HG02938 (cell line): ENCODE measurements around the gene GCNT4.

Source experiments
- ATAC-seq: cut with Tn5 transposase; IDR thresholded peaks from one replicate; pipeline ENCODE4 v1.9.1; 2021; ENCODE audit warnings: mild to moderate bottlenecking, moderate library complexity; ENCODE audit not compliant: unreplicated experiment

The GCNT4 gene

DNA sequence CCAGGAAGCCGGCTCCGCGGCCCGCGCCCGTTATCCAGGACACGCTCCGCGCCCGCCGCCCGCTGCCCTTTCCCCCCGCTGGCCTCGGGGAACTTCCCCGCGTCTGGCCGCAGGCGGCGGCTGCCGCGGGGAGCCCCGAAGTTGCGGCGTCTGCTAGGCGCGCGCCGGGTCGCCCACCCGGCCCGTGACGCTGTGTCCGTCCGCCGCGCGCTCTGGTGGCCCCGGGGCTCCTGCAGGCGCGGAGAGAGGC, 621 bp upstream of the GCNT4 start:
- no peak for ATAC-seq

DNA sequence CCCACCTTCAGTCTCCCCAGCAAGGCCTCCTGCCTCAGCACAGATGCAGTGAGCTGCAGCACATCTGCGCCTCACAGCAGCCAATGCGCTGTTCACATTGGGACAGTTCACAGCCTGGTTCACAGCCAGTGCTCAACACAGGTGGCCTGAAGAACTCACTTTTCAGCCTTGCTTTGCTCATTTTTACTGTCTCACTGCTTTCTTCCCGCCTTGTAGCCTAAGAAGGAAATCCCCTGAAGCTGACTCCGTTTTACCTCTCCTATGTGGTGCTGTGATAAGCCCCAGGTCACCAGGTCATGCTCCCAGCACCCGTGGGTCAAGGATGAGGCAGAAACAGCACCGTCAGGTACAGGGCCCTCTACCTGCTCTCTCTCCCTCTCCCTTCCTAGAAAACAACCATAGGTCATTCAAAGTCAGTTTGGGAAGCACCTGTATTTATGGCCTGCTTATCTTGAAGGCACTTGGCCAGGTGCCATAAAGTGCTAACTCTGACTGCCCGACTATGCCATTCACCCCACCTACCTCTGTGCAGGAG, 1.1 kb downstream of the GCNT4 start:
- no peak for ATAC-seq

DNA sequence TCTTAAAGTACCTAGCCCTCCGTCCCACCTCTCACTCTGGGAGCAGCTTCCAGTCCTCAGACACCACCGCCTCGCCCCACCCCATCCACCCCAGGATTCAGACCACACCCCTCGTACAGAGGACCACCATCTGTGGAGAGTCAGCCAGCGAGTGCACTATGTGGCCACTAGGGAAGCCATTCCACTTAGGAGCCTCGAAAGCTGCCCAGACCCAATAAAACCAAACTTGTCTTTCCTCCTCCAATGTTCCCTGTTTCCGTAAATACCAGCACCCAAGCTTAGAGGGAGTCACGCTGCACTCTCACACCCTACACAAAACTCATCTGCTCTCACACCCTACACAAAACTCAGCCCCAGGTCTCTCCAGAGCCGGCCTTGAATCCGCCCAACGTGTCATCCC, 1.9 kb downstream of the GCNT4 start:
- ATAC-seq = no peak

DNA sequence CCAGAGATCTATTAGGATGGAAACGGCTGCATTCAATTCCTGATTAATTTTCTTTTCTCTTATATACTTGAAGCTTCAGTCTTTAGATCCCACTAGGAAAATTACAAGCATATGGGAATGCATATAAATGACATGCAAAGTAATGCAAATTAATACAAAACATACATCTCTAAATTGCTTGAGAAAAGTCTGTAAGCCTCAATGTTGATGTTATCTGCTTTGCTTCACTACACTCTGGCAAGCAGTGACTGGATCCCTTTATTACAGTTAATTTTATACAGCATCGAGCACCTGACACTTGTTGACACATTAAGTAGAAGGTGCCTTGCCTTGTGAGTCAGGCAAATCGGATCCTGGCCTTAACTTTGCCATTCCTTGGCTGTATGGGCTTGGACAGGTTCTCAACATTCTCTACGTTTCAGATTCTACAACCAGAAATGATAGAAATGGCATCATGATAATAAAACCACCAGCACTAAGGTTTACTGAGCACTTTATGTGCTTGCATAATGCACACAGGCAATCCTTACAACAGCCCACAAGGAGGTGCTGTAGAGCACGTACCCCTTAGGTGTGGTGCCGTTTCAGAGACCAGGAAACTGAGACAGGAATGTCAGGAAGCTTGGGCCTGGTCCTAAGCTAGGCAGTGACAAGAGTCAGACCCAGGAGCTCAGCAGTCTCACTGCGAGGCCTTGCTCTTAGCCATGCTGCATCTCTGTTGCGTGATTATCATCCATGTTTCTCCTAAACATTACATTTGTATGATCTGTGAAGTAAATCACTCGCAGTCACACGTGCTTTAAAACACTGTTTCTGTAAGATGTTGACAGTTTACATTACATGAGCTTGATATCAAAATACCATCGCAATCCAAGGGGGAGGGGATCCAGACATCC, 2.7 kb downstream of the GCNT4 start:
- ATAC-seq = no peak

DNA sequence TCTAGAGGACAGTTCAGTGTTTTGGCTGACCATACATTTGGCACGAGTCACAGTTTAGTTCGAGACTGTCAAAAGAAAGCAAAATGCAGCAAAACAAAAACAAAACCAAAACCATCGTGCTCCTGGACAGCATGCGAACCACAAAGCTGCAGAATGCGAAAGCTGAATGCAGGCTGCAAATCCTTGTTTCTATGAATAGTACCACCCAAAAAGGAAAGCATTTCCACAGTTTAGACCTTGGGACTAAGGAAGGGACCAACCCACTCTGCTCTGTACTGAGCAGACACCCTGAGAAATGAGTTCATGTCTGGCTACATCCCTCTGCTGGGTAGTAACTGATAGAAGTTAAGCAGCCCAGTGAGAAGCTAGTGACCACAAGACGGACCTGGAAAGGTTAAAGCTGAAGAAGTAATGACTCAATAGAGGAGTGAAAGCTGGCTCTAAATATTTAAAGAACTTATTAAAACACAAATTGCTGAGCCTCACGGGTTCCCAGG, 3.9 kb downstream of the GCNT4 start:
- ATAC-seq = peak; percentile 57

DNA sequence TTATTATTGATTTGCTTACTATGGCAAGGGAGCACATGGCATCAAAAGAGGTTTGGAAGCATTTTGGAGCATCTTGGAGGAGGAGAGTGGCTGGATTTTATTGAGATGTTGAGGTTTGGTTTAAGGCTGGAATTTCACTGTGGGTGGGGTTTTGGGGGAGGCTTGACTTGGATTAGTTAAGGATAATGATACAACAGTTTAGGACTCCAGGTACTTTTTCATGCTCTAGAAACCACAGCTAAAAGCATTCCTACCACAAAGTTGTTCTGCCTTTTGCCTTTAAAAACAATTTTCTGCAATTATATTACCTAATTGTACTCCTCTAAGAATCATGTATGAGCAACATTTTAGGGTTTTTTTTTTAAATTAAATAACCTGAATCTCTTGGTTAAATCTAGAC, 5.0 kb downstream of the GCNT4 start:
- ATAC-seq = no peak

DNA sequence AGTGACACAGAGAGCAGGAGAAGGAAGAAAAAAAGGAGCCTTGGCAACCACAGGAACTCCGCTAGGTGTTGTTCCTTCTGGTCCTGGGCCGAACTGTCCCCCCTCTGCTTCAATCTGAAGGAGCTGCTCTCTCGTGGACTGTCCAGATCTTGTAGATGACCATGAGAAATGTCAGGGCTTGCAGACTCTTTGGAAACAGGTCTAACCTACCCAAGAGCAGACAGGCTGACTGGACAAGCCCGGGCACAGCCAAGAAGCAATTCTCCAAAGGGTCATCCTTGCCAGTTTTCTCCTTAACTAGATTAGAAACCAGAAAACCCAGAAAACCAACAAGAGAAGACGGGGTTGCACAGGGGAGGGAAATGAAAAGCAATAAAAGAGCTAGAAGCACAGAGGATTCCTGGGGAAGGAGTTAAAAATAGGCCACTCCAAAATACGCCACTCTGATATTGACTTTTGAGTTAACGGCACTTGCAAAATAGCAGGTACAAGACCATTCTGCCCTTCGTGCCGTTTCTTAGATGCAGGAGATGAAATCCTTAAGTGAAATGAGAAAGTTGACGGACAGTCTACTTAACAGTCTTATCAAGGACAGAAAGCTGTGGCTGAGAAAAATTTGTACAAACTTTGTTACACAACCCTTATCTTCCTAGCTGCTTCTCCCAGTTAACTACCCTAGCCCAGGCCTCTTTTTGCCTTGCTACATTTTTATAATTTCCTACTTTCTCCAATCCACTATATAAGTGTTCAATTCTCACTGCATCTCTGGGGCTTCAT, 5.8 kb downstream of the GCNT4 start:
- no peak for ATAC-seq

DNA sequence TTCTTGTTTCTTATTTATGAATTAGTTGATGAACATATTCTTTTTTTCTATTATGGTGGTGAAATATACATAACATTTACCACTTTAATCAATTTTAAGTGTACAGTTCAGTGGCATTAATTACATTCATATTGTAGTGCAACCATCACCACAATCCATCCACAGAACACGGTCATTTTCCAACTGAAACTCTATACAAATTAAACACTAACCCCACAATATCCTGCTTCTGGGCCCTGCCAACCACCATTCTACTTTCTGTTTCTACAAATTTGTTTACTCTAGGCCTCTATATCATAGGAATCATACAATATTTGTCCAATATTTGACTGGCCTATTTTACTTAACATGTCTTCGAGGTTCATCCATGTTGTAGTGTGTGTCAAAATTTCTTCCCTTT, 7.3 kb downstream of the GCNT4 start:
- ATAC-seq = no peak

DNA sequence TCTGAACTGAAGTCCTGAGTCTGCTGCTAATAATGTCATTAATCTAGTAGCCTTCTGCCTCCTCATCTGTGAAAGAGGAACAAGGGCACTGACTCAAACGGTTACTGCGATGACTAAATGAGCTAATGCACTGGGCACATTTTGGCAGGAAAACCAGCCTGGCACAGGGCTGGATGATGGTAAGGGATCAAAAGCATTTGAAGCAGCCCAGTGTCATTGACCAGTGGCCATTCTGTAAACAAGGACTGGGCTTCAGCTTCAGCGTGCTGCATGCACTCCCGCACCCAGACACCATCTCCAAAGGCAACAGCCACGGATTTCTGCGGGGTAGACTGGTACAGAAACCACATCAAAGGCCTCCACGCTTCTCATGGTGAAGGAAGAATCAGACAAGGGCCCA, 8.0 kb downstream of the GCNT4 start:
- no peak for ATAC-seq

DNA sequence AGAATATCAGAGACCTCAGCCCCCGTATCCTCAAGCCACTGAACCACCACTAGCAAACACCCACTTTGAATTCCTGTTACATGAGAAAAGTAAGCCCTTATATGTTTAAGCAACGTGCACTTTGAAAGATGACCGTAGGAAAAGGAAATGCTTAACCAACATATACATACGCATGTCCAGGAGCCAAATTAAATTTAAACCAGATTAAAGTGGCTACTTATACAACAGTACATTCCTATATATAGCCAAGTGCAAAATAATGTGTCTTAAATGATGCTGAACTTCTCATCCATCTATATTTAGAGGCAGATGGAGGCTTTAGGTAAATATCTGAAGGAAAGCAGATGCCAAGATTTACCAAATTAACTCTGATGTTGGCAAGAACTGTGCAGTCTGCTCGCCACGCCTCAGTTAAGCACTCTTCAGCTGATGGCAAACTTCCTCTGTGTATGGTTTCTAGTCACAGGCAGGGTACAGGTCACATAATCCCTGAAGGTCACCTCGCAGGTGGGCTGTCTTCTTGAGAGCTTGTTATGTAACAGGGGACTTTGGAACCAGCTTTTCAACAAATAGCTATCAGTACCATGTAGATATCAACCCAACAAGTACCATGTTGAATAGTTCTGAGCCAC, 8.6 kb downstream of the GCNT4 start:
- ATAC-seq = no peak

DNA sequence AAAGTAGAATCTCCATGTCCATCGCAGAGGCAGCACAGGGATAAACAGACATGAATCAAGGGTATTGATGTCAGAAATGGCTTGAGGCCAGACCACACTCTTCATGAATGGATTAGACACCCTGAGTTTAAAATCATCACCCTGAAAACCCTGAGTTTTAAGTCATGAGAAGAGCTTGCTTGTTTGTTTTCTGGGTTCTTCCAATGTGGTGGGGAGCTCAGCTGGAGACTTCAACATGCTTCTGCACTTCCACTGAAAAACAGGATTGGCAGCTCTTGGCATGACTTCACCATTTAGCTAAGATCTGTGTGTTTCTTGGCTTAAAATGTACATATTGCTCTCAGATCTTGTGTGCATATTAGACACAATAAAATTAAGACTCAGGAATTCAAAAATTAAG, 9.8 kb downstream of the GCNT4 start:
- ATAC-seq = no peak

DNA sequence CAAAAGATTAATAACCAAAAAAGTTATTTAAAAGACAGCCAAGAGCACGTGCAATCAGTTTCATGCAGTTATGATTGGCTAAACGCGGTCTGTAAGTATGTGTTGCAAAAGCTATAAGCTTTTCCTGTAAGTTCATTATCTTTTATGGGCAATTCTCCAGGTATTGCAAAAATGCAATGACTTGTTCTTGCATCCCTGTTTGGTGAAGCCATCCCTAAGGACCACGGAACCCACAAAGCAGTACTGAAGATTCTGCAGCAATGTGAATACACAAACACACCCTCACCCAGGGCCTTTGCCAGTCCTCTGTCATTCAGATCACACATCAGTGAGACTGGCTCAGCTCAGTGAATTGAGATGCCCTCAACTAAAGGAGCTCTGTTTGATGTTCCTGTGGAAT, 11.4 kb downstream of the GCNT4 start:
- no peak for ATAC-seq

DNA sequence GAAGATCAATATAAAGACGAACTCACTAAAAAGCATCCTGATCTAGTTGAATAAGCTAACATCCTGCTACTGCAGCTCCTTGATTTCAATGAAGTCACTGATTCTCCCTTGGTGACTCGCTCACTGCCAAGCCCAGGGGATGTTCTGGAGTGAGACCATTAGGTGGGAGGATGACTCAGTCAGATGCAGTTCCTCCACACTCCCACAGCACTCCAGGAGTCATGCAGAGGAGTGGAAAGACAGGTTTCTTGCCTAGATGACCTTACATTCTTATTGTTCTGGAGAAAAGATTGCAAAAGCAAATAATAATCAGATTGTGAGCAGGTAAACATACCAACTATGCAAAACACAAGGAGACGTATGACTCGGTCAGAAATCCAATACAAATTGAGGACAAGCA, 15.3 kb downstream of the GCNT4 start:
- no peak for ATAC-seq

DNA sequence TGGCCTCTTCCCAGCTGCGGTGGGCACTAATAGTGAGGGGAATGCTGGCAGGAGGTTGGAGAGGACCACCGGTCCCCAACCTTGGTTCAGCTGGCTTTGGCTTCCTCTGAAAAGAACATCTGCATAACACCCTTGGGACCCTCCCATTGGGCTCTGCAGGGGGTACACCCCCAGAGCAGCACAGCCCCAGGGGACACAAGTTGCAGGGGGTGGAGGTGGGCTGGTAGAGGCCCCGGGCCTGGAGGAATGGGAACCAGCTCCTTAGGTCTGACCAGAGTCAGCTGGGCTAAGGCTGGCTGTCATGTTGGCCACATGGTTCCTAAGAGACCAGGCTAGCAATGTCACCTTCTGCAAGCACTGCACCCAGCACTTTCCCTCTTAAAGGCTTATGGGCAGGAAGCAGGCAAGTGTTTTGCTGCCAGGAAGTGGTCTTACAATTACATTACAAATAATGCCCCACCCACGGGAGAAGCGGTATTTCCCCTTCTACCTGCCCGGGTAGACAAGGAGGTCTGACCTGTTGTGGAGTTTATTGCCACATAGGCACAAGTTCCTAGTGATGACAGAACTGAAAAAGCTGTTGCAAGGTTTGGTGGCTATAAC, 18.1 kb downstream of the GCNT4 start:
- no peak for ATAC-seq

DNA sequence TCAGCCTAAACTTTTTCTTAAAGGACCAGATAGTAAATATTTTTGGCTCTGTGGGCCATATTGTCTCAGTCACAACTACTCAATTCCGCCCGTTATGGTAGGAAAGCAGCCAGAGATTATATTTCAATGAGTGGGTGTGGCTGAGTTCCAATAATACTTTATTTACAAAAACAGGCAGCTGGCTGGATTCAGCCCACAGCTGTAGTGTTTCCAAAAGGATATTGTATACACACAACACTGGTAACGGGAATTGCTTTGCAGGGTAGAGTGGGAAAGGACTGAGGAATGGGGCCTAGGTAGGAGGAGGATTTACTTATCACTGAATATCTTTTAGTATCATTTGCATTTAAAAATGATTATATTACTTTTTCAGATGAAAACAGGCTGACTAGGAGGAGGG, 21.0 kb downstream of the GCNT4 start:
- no peak for ATAC-seq

DNA sequence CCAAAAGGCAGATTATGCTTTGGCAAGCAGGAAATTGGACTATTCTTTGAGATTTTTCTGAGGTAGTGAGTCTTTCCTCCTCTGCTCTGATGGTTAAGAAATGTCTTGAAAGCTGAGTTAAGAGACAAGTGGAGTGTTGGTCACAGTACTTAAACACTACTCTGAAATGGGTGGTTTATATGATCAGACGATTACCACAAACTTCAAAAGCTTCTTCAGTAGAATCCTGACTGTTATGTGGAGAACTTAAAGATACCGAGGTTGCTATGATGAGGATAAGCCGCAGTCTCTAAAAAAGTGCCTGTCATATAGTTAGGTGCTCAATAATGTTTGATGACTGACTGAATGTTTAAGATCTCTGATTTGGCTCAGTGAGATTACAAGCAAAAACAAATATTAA, 24.3 kb downstream of the GCNT4 start:
- ATAC-seq = no peak

DNA sequence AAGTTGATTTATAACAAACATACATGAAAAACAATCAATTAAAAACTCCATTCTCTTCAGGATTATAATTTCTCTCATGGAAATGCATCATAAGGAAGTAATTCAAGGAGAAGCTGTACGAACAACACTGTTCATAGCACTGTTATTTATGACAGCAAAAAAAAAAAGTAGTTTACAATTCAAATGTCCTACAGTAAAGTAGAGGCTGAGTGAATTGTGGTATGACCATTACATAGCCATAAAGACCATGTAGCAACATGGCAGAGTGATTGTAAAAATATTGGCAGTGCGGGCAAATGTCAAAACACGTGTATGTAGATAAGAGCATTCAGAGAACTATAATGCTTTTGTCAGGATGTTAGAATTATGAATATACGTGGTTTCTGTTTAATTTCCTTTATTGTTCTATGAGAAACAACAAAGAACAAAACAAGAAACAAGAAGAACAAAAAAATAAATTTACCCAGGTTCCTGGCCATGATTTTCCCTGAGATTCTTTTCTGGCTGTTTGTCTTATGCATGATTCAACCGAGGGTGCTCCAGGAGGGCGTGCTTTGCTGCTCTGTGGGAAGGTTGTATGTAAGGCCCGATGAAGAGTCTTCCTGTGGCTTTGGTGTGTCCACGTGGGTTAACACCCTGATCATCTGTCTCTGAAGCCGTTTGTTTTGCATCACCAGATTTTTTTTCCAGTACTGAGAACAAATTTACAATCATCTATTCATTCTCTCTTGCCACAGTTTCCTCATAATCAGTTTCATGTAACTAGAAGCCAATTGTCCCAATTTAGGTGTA, 28.8 kb downstream of the GCNT4 start:
- ATAC-seq = no peak

DNA sequence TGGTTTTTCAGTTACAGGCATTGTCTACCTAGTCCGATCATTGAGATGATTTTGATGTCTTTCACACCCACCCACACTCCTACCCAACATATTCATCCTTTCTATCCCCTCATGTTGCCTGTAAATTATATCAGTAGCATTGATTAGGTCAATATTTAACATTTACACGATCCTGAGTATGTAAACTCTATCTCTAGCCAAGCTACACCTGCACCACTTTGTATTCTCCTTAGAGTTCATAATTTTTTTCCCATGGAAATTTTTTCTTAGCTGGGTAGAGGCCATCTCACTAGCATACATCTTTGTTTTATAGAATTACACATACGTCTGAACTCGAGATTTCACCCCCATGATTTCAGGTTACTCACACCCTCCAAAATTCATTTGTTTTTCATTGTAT, 30.6 kb downstream of the GCNT4 start:
- no peak for ATAC-seq

DNA sequence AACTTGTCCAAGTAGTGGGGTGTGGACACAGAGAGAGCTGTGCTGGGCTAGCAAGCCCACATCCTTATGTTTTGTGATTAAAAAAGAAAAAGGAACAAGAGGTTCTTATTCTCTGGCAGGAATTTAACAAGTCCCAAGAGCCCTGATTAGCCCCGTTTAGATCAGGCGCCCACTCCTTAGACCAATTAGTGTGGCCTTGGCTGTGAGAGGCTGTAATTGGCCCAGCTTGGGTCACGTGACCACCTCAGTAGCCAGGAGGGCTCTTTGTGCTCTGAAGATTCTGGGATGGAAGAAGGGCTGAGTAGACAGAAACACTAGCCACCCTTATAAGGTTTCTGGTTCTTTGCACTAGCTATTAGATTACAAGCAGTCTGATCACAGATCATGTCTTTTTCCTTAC, 31.1 kb downstream of the GCNT4 start:
- ATAC-seq = no peak

DNA sequence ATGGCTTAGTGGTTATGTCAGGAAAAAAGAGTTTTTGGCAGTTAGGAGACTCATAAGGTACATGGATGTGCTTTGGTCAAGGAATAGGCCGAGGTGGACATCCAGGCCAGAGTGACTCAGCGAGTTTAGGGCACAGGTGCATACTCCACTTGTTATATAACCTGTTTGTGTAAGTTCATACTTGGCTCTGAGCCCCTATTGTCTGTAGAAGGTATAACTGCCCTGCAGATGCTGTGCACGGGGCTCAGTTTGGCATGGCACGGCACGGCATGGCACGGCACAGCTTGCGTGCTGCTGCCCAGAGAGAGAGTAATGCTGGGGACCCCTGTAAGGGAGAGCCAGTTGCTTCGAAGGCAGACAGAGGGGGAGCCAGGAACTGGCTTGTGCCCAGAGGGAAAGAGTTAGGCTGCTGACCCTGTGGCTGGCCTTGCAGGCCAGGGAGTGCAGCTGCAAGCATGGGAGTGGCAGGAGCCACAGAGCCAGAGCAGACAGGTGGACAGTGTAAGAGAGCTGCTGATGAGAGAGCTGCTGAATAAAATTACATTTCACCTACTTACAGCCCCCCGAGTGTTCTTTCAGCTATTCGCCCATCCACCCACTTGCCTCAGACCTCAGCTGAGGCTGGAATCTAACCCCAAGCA, 32.2 kb downstream of the GCNT4 start:
- ATAC-seq = no peak
